NCI-H146 treated with DMSO at 0.1 percent for 48 hours (cell line): ENCODE results near the gene LRRC61.

Source experiments
- DNase-seq: peaks from one replicate; lab custom pipeline; 2025; ENCODE audit not compliant: unreplicated experiment; lab: John Stamatoyannopoulos, UW

Gene LRRC61

GRCh38 chr7:150329331-150330120, 6.4 kb downstream of the LRRC61 start:
- DNase-seq: no peak

GRCh38 chr7:150330211-150330885, 7.2 kb downstream of the LRRC61 start:
- DNase-seq: no peak

- DNase-seq: no peak
Observed at GRCh38 chr7:150332852-150333635, 9.9 kb downstream of the LRRC61 start.

GRCh38 chr7:150333659-150334058, 10.5 kb downstream of the LRRC61 start:
- DNase-seq: no peak

GRCh38 chr7:150334108-150334507, 11.0 kb downstream of the LRRC61 start:
- no peak for DNase-seq

- no peak for DNase-seq
Observed at GRCh38 chr7:150335108-150335773, 12.1 kb downstream of the LRRC61 start.

GRCh38 chr7:150335774-150336112, 12.6 kb downstream of the LRRC61 start:
- no peak for DNase-seq

GRCh38 chr7:150336746-150337145, 13.6 kb downstream of the LRRC61 start:
- no peak for DNase-seq

GRCh38 chr7:150337179-150337578, 14.0 kb downstream of the LRRC61 start:
- no peak for DNase-seq

- no peak for DNase-seq
Observed at GRCh38 chr7:150337659-150338081, 14.5 kb downstream of the LRRC61 start.

GRCh38 chr7:150338166-150338829, 15.1 kb downstream of the LRRC61 start:
- DNase-seq: no peak

GRCh38 chr7:150339409-150339809, 16.3 kb downstream of the LRRC61 start:
- DNase-seq: no peak

GRCh38 chr7:150340024-150340749, 17.0 kb downstream of the LRRC61 start:
- no peak for DNase-seq

- no peak for DNase-seq
Observed at GRCh38 chr7:150340875-150341262, 17.7 kb downstream of the LRRC61 start.

- no peak for DNase-seq
Observed at GRCh38 chr7:150341263-150342120, 18.3 kb downstream of the LRRC61 start, which contains the start of gene RARRES2. TSS of gene RARRES2 (minus strand) at chr7:150341629. CDS start at chr7:150340609, 1,020 bp downstream.

GRCh38 chr7:150342121-150342408, 18.9 kb downstream of the LRRC61 start:
- no peak for DNase-seq

GRCh38 chr7:150343225-150343624, 20.1 kb downstream of the LRRC61 start:
- DNase-seq: no peak

GRCh38 chr7:150344299-150344698, 21.1 kb downstream of the LRRC61 start:
- no peak for DNase-seq

- no peak for DNase-seq
Observed at GRCh38 chr7:150345012-150345411, 21.9 kb downstream of the LRRC61 start.
